CMK (cell line): ENCODE data around the gene FBXW8.
A peak's percentile ranks its signal among the peaks of the same experiment; 100 is the strongest.

ENCODE experiments used
- DNase-seq: peaks from one replicate; pipeline ENCODE4 v3.0.0-alpha.2; 2010; ENCODE audit warnings: low read depth

The FBXW8 gene, protein sequence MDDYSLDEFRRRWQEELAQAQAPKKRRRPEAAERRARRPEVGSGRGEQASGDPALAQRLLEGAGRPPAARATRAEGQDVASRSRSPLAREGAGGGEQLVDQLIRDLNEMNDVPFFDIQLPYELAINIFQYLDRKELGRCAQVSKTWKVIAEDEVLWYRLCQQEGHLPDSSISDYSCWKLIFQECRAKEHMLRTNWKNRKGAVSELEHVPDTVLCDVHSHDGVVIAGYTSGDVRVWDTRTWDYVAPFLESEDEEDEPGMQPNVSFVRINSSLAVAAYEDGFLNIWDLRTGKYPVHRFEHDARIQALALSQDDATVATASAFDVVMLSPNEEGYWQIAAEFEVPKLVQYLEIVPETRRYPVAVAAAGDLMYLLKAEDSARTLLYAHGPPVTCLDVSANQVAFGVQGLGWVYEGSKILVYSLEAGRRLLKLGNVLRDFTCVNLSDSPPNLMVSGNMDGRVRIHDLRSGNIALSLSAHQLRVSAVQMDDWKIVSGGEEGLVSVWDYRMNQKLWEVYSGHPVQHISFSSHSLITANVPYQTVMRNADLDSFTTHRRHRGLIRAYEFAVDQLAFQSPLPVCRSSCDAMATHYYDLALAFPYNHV

DNA sequence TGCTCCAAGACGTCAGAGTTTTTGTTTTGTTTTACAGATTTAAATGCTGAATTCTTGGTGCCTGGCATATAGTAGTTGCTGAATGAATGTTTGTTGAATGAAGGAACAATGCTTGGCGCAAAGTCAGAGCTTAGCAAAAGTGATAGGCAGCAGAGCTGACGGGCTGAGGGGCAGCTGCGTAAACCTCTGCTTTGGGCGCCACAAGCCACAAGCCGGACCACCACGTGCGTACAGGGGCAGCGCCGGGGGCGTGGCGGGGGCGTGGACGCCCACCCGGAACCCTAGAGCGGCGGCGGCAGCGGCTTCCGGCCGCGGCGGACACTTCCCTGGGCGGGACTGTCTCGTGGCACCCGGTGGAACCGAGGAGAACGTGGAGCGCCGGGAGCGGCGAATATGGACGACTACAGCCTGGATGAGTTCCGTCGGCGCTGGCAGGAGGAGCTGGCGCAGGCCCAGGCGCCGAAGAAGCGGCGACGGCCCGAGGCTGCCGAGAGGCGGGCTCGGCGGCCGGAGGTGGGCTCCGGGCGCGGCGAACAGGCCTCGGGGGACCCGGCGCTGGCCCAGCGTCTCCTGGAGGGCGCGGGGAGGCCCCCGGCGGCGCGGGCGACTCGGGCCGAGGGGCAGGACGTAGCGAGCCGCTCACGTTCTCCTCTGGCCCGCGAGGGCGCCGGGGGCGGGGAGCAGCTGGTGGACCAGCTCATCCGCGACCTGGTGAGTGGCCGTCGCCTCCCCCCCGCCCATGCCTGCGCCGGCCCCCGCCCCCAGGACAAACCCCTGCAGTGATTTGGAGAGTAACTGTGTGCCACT is at the start of gene FBXW8:
Gene FBXW8 (plus strand): TSS at position 306 of the 807 bp plus-strand sequence. CDS start 88 bp downstream, at position 394.
- DNase-seq: peak; percentile 64

DNA sequence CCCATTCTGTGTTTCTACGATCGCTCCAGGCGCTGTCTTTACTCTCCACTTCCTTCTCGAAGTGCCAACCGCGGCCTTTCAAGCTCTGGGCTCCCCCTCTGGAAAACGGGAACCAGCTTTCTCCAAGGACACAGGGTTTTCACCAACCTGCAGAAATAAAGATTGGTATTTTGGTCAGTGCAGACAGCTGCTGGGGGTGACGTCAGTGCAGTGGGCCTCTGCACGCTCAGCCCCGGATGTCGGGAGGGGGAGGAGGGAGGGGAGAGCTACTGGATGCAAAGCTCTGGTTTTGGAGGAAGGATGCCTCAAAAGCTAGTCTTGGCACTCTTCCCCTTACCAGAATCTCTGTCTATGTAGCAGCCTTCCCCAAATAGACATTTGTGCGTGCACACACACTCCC is 49.4 kb upstream of the FBXW8 start:
- DNase-seq: no peak

DNA sequence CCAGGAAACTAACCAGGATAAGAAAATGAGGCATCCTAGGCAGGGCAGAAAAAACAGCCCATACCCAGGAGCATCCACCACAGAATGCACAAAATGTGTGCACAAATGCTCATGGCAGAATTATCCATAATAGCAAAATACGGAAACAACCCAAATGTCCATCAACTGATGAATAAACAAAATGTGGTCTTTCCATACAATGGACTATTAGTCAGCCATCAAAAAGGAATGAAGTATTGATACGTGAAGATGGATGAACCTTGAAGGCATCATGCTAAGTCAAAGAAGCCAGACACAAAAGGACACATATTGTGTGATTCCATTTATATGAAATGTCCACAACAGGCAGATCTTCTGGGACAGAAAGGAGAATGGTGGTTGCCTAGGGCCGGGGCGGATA is 48.6 kb upstream of the FBXW8 start:
- no peak for DNase-seq

DNA sequence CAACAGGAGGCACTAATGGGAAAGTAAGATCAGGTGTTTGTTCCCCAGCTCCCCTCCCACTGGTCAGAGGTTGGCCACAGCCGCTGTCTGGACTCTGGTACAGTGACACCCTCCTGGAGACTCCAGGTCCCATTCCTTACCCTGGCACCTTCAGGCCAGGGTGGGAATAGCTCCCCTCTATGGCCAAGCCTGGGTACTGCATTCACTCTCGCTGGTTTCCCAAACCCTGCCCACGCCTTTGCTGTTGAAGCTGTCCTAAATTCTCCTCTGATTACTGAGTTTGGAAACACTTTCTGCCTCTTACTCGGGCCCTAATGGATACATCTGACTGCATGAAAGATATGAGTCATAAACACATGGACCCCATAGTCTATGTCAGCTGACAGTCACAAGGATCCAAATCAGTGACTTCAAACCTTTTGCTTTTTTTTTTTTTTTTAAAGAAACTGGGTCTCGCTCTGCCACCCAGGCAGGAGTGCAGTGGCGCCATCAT is 47.4 kb upstream of the FBXW8 start:
- DNase-seq: no peak

DNA sequence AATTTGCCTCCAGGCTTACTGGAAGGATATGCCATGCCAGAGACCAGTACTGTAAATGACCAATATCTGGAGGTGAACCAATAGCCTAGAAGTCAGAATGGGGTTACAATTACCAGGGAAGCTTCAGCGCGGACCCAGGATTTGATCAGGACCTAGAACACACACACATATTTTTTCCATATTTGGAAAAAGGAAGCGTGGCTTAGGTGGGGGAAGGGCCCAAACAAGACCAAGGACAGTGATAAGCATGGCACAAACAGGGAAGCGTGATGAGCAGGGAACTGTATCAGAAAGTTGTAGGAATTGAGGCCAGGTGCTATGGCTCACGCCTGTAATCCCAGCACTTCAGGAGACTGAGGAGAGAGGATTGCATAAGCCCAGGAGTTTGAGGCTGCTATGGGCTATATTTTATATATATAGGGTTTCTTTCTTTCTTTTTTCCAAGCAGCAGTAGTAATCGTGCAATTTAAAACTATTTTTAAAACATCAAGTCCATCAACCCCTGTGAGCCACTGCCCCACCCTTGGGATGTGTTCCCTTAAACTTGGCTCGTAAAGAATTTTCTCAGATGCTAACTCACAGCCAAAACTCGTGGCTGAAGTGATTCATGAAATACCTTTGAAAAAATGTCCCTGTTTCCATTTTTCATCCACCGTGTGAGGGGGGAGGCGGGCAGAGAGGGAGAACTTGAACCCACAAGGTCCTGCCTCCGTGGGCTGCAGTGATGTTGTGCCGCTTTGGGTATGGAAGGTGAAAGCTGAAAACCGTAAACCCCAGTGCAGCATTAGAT is 46.2 kb upstream of the FBXW8 start:
- no peak for DNase-seq

DNA sequence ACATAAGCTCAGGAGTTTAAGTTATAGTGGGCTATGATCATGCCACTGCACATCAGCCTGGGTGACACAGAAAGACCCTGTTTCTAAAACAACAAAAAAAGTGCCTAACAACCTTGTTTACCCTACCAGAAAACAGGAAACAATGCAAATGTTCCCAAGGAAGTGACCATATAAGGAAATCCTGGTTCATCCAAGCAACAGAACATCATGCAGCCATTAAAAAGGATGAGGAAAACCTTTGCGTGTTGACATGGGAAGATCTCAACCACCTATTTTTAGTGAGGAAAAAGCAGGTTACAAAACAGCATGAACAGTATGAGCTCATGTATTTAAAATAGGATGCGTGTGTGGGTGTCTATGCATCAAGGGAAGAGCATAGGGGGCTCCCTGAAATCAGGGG is 43.2 kb upstream of the FBXW8 start:
- no peak for DNase-seq

DNA sequence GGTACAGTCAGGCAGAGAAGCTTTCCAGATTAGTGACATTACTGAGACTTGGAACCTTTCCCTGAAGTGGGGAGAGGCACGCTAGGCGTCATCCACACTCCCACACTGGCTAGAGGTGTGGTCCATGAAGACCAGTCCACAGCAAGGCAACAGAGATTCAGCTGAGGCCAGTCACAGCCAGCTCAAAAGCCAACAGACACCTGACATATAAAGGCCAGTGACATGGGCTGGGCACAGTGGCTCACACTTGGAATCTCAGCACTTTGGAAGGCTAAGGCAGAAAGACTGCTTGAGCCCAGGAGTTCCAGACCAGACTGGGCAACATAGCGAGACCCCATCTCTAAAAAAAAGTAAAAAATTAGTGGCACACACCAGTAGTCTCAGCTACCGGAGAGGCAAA is 40.4 kb upstream of the FBXW8 start:
- no peak for DNase-seq

DNA sequence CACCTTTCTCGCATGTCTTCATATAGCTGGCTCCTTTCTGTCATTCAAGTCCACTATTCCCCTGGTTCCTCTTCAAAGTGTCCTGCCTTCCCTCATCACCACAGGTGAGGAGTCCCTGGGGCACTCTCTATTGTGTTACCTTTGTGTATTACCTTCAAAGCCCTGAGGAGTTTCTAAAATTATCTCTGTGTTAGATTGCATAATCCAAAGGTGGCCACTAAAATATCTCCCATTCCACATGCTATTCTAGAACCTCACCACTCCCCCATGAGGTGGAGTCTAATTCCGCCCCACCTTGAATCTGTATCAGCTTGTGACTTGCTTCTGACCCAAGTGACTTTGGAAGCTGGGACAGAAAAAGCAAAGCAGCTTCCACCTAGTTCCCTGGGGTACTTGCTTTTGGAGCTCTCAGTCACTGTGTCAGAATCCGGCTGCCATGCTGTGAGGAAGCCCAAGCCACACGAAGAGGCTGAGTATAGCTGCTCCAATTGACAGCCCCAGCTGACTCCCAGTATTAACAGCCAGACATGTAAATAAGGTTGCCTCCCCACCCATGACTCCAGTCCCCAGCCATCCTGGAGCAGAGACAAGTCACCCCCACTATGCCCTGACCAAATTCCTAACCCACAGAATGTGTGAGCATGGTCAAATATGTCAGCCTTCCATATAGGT is 36.3 kb upstream of the FBXW8 start:
- no peak for DNase-seq

DNA sequence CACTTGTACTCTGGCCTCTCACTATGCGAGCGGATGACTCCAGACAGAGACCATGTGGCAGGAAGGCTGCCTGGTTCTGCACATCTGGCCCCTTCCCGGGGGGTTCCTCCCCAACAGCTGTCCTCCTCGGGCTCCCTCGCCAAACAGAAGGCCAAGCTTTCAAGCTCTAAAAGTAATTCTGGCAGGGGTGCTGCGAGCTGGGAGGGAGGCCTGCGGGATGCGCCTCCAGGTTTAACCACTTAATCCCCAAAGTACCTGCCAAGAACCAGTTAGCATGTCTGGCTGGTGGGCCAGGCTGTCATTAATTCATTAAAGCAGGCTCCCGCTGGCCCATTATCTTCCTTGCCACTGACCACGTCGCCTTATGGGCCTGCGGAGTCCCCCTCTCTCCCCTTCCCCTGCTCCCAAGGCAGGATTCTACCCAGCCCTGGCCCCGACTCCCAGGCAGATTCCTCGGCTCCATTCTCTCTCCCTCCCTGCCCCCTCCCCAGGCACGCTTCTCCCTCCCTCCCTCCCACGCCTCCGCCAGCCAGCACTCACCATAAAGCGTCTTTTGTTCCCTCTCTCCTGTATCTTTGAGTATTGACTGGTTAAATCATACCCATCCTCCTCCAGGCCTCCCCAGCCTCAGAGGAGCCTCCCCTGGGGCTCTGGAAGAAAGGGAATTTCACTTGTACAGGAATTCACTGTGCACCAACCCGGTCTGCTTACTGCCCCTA is 34.4 kb upstream of the FBXW8 start:
- no peak for DNase-seq

DNA sequence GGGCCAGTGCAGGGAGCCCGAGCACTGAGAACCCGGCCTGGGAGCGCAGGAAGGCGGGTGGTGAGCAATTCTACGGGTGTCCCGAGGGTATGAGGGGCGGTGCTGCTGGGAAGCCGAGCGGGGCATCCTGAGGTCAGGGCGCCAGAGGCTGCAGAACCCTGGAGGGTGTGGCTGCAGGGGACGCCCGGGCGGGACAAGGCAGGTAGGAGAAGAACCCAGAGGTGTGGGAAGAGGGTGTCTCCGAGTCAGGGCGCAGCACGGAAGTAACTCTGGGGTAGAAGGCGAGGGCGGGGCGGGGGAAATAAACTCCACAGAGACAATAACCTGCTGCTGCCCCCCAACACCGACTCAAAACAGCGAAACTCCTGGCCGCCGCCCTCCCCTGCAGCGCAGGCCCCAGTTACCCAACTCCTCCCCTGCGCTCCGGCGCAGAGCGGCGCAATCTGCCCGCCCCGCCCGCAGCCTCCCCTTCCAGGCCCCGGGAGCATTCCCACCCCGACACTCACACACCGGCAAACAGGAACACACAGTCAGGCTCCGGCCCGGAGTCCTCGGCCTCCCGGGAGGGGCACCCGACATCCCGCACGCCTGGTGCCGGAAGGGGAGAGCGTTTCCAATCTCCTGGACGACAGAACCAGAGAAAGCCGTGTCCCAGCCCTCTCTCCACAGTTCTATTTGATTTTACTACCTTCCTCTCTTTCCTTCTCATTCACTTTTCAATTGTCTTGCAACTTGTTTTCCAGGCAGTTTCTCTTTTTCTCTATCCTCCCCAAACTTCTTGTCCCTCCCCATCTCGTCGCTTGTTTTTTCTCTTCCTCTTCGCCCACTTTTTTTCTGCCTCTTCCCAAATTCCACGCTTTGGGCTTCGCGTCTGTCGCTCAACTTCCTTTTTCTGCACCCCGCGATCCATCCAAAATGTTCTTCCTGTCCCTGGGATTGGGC is 31.9 kb upstream of the FBXW8 start:
- no peak for DNase-seq

DNA sequence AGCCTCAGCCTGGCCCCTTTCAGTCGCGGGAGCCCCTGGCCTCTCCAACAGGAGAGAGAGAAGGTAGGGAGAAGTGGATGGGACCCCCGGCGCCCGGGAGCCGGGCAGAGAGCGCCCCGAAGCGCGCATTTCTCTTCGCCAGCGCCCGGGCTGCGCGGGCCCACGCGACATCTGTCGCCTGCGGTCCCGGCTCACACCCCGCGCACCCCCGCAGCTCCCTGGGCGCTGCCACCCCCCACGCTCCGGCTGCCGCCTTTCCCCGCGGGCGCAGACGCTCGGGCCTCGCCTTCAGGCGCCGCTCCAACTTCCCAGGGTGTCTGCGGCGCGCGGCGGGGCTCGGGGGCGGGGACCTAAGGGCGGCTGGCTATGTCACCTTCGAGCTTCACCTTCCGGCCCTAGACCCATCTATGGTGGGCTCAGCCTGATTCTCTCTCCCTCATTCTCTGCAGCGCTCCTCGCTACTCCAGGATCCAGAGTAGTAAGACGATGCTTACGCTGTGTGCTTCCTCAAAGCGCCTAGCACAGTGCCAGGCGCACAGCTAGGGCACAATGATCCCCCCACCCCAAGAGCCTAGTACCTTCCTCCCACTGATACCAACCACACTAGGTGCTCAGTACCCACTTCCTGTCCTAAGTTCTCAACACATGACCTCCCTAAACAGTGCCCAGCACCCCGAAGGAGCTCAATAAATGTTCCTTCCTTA is 31.1 kb upstream of the FBXW8 start:
- DNase-seq: no peak

DNA sequence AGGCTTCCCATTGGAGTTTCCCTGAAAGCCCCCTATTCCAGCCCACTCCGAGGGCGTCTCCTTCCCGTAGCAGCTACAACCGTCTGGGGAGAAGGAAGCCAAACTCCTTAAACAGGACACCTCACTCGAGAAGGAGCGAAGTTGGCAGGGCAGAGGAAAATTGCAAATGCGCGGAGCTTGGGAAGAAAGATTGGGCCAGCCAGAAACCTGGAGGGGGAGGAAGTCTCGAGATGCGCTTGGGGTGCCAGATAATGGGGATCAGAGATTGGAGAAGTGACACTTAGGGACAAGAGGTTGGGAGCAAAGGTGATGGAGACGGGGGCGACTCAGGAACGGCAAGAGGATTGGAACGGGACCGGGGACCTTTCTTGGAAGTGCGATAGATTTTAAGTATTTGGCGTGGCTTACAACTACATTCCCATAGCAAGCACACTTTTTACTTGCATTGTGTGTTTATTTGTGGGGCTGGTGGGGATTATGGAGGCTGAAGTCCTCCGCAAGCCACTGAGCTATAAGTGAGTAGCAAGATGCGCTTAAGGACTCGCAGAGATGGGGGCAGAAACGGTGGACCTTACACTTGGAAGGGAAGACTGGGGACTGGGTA is 30.4 kb upstream of the FBXW8 start:
- DNase-seq: no peak

DNA sequence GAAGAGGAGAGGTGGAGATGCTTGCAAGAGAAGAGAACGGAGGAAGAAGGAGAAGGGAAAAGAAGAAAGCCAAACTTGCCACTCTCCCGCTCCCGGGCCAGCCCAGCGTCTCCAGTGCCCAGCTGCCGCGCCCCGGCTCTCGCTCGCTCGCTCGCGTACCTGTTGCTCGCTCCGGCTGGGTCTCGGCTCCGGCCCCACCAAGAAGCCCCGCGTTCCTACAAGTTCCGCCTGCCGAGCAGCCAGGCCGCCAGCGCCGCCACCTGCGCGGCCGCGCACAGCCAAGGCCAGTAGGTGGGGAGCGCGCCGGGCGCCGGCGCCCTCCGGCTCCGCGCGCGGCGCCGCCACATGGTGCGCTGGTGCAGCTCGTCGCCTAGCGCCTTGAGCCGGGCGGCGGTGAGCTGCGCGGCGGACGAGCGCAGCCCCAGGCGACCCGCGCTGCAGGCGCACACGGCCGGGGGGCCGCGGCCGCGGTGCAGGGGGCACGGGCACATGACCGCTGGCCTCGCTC is 29.9 kb upstream of the FBXW8 start:
- no peak for DNase-seq

DNA sequence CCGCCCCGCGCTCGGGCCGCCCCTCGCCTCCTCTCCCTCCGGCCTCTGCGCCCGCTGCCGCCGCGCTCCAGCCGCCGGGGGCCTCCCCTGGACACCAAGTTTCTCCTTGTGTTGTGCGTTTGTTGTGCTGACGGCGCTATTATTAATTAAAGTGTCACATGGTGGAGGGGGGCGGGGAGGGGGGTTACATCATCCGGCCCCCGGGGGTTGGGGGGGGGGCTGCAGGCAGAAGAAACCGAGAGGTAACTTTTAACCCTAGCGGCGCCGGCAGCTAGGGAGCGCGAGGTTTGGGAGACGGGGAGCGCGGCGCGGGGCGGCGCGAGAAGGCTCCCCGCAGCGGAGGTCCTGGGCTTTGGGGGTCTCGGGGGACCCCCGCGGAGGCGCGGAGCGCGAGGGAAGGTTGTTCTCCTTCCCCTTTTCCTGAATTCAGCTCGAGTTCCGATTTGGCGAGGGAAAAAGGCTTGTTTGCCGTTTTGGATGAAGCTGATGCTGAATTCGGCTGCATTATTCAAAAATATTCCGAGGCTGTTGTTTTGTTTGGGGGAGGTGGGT is 29.3 kb upstream of the FBXW8 start, which contains the start of gene HRK:
Gene HRK (minus strand): TSS at position 117 of the 552 bp plus-strand sequence. CDS start 134 bp downstream, outside the sequence.
- no peak for DNase-seq

DNA sequence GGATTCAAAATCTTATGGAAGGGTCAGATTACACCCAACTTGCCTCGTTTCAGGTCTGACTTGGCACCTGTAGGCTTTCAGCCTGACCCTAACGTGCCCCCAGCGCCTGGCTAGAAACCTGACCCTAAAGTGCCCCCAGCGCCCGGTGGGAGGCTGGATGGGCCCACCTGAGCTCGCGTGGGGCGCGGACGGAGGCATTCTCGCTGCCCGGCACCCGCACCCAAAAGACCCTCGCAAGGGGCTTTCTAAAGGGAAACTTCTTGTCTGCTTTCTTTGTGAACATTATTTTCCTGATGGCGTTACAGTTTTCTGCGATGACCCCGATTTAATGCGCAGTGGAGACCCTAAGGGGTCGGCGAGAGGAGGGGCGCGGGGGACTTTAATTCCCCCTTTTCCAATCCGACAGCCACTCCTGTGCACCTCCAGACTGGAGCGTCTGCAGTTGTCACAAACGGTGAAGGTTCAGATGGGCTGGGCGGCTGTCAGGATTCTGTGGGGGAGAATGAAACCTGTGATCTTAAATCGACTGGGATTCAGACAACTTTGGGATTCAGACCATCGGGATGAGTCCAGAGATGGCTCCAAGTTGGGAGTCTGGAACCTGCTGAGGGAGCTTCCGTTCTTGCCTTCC is 28.8 kb upstream of the FBXW8 start:
- no peak for DNase-seq

DNA sequence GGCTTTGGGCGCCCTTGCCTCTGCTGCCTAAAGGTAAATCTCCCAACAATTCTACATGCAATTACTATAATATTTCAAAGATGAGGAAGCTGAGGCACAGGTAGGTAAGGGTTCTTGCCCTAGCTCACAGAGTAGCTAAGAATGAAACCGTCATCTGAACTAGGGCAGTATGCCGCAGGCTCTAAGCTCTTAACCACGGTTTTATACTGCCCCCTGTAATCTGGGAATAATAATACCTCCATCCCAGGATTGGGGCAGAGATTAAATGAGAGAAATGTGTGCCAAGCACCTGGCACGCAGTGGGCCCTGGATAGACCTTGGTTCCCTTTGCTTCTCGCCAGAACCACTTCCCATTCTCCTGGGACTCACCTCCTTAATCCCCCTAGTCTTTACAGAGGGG is 28.0 kb upstream of the FBXW8 start:
- DNase-seq: no peak

DNA sequence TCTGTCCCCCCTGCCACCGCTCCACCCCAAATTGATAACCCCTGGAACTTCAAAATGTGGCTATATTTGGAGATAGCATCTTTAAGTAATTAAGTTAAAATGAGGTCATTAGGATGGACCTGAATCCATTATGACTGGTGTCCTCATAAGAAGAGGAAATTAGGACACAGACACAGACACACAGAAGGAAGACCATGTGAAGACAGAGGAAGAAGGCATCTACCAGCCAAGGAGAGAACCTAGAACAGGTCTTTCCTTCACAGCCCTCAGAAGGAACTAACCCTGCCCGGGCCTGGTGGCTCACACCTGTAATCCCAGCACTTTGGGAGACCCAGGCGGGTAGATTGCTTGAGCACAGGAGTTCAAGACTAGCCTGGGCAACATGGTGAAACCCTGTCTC is 25.9 kb upstream of the FBXW8 start:
- no peak for DNase-seq
